ENCODE results near the gene B4GALT3. TPM values are rescaled to one million over a fixed set of nuclear protein-coding genes. Genes with fewer than 3 reads are reported as not detected.
A peak's percentile ranks its signal among the peaks of the same experiment; 100 is the strongest.

The B4GALT3 gene
- polyA plus RNA-seq, 1 experiment, result 21.8 TPM

GRCh38 chr1:161145832-161146231, 31.5 kb downstream of the B4GALT3 start:
- Histone ChIP-seq H3K27ac (ENCODE audit: low read depth, low read length) (no peak overlapping the region), H3K9me3 (ENCODE audit: control insufficient read depth, insufficient read depth, low read length) (no peaks in the 10 kb centered on the region), H3K4me3 (ENCODE audit: low read depth, low read length) (no peak overlapping the region), H3K27me3 (ENCODE audit: control insufficient read depth, insufficient read depth, low read length) (no peaks in the 10 kb centered on the region)
- ChIA-PET POLR2A (no interaction called here), CTCF (interaction anchor here (0.7 kb wide), 1 partner anchor 1230 kb away, joined by 5 read pairs; no protein-coding TSS in a partner anchor)
- DNase-seq (ENCODE audit: low read depth, low spot score), result no peak
- TF ChIP-seq, protein P1, sequence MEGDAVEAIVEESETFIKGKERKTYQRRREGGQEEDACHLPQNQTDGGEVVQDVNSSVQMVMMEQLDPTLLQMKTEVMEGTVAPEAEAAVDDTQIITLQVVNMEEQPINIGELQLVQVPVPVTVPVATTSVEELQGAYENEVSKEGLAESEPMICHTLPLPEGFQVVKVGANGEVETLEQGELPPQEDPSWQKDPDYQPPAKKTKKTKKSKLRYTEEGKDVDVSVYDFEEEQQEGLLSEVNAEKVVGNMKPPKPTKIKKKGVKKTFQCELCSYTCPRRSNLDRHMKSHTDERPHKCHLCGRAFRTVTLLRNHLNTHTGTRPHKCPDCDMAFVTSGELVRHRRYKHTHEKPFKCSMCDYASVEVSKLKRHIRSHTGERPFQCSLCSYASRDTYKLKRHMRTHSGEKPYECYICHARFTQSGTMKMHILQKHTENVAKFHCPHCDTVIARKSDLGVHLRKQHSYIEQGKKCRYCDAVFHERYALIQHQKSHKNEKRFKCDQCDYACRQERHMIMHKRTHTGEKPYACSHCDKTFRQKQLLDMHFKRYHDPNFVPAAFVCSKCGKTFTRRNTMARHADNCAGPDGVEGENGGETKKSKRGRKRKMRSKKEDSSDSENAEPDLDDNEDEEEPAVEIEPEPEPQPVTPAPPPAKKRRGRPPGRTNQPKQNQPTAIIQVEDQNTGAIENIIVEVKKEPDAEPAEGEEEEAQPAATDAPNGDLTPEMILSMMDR (IDR thresholded peaks at IDR 0.05; ENCODE audit: low read depth, low read length), result no peak

DNA sequence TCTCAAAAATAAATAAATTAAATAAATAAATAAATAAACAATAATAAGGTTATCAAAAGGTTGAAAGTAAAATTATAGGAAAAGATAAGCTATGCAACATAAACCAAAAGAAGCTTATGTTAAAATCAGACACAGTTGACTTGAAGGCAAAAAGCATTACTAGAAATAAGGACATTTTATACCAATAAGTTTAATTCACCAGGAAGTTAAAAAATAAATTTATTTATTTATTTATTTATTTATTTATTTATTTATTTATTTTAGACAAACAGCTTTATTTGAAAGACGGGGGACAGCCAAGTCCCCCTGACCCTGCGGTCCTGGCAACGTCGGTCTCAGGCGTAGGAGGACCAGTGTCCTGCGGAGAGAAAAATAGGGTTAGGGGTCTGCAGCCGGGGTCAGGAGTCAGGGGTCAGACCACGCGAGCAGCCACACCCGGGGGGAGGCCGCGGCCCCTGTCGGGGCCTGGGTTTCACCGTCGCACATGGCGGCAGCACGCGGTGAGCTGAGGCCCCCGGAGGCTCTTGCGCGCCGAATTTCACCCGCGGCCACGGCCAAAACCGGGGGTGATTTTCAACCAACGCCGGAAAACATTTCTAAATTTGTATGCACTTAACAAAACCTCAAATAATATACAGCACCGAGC, 36.4 kb downstream of the B4GALT3 start:
- CTCF ChIA-PET, result interaction anchor here (0.6 to 5.7 kb wide), 13 partner anchors 10 to 307 kb away, joined by 3 to 87 read pairs (median 4); partner anchors contain the start of genes ITLN2 and PPOX
- DNase-seq (ENCODE audit: low read depth, low spot score), result no peak
- POLR2A ChIA-PET, result no interaction called here
- Histone ChIP-seq H3K27me3 (ENCODE audit: control insufficient read depth, insufficient read depth, low read length) (no peaks in the 10 kb centered on the region), H3K27ac (ENCODE audit: low read depth, low read length) (no peak overlapping the region), H3K9me3 (ENCODE audit: control insufficient read depth, insufficient read depth, low read length) (no peaks in the 10 kb centered on the region), H3K4me3 (ENCODE audit: low read depth, low read length) (no peak overlapping the region)
- TF ChIP-seq, protein P1 (IDR thresholded peaks at IDR 0.05; ENCODE audit: low read depth, low read length), result no peak

DNA sequence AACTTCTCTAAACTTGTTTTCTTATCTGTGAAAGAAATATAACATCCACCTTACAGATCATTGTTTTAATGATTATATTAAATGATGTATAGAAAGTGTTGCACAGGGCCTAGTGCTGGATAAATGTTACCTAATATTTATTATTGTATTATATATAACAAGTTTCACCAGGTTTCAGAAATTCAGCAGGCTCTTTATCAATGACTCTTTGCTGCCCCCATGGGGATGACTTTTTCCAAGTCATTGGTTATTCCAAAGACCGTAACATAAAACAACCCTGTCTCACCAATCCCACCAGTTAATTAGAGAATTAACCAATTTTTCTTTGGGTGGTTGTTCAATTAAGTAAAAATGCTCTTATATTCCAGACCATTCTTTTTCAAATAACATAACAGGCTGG, 37.5 kb downstream of the B4GALT3 start:
- Histone ChIP-seq H3K27me3 (ENCODE audit: control insufficient read depth, insufficient read depth, low read length) (no peaks in the 10 kb centered on the region), H3K4me3 (ENCODE audit: low read depth, low read length) (no peak overlapping the region), H3K9me3 (ENCODE audit: control insufficient read depth, insufficient read depth, low read length) (no peaks in the 10 kb centered on the region), H3K27ac (ENCODE audit: low read depth, low read length) (no peak overlapping the region)
- TF ChIP-seq, protein P1 (IDR thresholded peaks at IDR 0.05; ENCODE audit: low read depth, low read length), result peak; percentile 66
- no peak for DNase-seq (ENCODE audit: low read depth, low spot score)
- CTCF ChIA-PET, result interaction anchor here (1.2 to 5.7 kb wide), 6 partner anchors 26 to 243 kb away, joined by 3 to 87 read pairs (median 8); partner anchors contain the start of gene PPOX
- POLR2A ChIA-PET, result no interaction called here

DNA sequence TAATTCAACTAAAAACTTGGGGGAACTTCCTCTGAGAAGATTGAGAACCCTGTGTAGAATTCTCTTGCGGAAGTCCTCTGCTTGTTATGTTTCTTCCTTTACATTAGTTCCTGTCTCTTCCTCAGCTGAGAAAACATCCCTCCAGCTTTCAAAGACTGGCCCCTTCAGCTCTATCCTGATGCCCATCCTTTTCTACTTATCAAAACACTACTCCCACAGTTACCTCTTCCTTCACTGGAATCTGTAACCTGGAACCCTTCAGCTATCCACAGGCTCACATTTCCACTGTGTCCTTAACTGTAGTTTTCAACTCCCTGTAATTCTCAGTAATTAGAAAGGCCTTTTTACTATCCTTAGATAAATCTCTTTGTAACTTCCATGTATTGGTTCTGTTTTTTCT, 38.9 kb downstream of the B4GALT3 start:
- Histone ChIP-seq H3K27ac (ENCODE audit: low read depth, low read length) (no peak overlapping the region), H3K9me3 (ENCODE audit: control insufficient read depth, insufficient read depth, low read length) (no peaks in the 10 kb centered on the region), H3K27me3 (ENCODE audit: control insufficient read depth, insufficient read depth, low read length) (no peaks in the 10 kb centered on the region), H3K4me3 (ENCODE audit: low read depth, low read length) (no peak overlapping the region)
- TF ChIP-seq, protein P1 (IDR thresholded peaks at IDR 0.05; ENCODE audit: low read depth, low read length), result no peak
- ChIA-PET POLR2A (interaction anchor here (0.6 to 0.7 kb wide), 3 partner anchors 15 to 21 kb away, joined by 3 to 4 read pairs (median 3); partner anchors contain the start of genes NIT1, PFDN2 and UFC1), CTCF (interaction anchor here (0.8 to 5.7 kb wide), 8 partner anchors 14 to 303 kb away, joined by 3 to 87 read pairs (median 4); partner anchors contain the start of gene KLHDC9)
- DNase-seq (ENCODE audit: low read depth, low spot score), result no peak

- TF ChIP-seq, protein P1 (IDR thresholded peaks at IDR 0.05; ENCODE audit: low read depth, low read length), result no peak
- ChIA-PET CTCF (interaction anchor here (0.7 to 5.7 kb wide), 9 partner anchors 15 to 302 kb away, joined by 3 to 87 read pairs (median 5); partner anchors contain the start of gene KLHDC9), POLR2A (interaction anchor here (0.7 kb wide), 2 partner anchors 16 to 20 kb away, joined by 3 to 4 read pairs; partner anchors contain the start of genes NIT1, PFDN2 and UFC1)
- no peaks in the 10 kb centered on the region for H3K27me3 ChIP-seq (ENCODE audit: control insufficient read depth, insufficient read depth, low read length)
- H3K4me3 ChIP-seq (ENCODE audit: low read depth, low read length), result no peak overlapping the region
- H3K9me3 ChIP-seq (ENCODE audit: control insufficient read depth, insufficient read depth, low read length), result no peaks in the 10 kb centered on the region
- no peak for DNase-seq (ENCODE audit: low read depth, low spot score)
- no peak overlapping the region for H3K27ac ChIP-seq (ENCODE audit: low read depth, low read length)
Observed at GRCh38 chr1:161137881-161138280, 39.4 kb downstream of the B4GALT3 start.
